Hepatocyte (in vitro differentiated cells): ENCODE results near the gene SAMD11. TPM values are rescaled to one million over a fixed set of nuclear protein-coding genes. Genes with fewer than 3 reads are reported as not detected.

Experiments used
- DNase-seq: peaks from one replicate; pipeline ENCODE4 v3.0.0-alpha.2; 2016; ENCODE audit warnings: low spot score
- H2AFZ ChIP-seq: fragments of 200-600 bp; sonication (generic); 2 replicates; pipeline ENCODE4 v1.6.0; 2016; ENCODE audit warnings: antibody characterized with exemption, mild to moderate bottlenecking
- H3K27ac ChIP-seq: fragments of 200-600 bp; sonication (generic); 2 replicates; pipeline ENCODE4 v1.5.1; 2016; ENCODE audit warnings: mild to moderate bottlenecking
- H3K27me3 ChIP-seq: fragments of 200-600 bp; sonication (generic); 2 replicates; pipeline ENCODE4 v1.6.1; 2016
- H3K36me3 ChIP-seq: fragments of 200-600 bp; sonication (generic); replicated peaks from 2 replicates; pipeline ENCODE4 v1.5.1; 2016; ENCODE audit warnings: low read depth; ENCODE audit not compliant: insufficient read depth
- H3K4me1 ChIP-seq: fragments of 200-600 bp; sonication (generic); 2 replicates; pipeline ENCODE4 v1.5.1; 2016; ENCODE audit warnings: mild to moderate bottlenecking, moderate library complexity; ENCODE audit not compliant: insufficient read depth
- H3K4me2 ChIP-seq: fragments of 200-600 bp; sonication (generic); 2 replicates; pipeline ENCODE4 v1.6.0; 2016
- H3K4me3 ChIP-seq: fragments of 200-600 bp; sonication (generic); 2 replicates; pipeline ENCODE4 v1.5.1; 2016; ENCODE audit warnings: mild to moderate bottlenecking
- H3K79me2 ChIP-seq: fragments of 200-600 bp; sonication (generic); 2 replicates; pipeline ENCODE4 v1.6.0; 2017; ENCODE audit warnings: mild to moderate bottlenecking
- H3K9me2 ChIP-seq: fragments of 200-600 bp; sonication (generic); replicated peaks from 2 replicates; pipeline ENCODE4 v1.6.0; 2017; ENCODE audit warnings: mild to moderate bottlenecking; ENCODE audit not compliant: insufficient read depth
- H3K9me3 ChIP-seq: fragments of 200-600 bp; sonication (generic); 2 replicates; pipeline ENCODE4 v1.5.1; 2016; ENCODE audit warnings: low read depth, mild to moderate bottlenecking
- H4K20me1 ChIP-seq: fragments of 200-600 bp; sonication (generic); 2 replicates; pipeline ENCODE4 v1.6.0; 2016; ENCODE audit warnings: mild to moderate bottlenecking; ENCODE audit not compliant: insufficient read depth, poor library complexity, severe bottlenecking
- CTCF ChIP-seq: fragments of 200-600 bp; sonication (generic); IDR thresholded peaks from 2 replicates; pipeline ENCODE4 v1.5.1; 2016; ENCODE audit warnings: antibody characterized with exemption, mild to moderate bottlenecking; ENCODE audit not compliant: poor library complexity
- EZH2 ChIP-seq: fragments of 200-600 bp; sonication (generic); IDR thresholded peaks from 2 replicates; pipeline ENCODE4 v1.6.1; 2016; ENCODE audit warnings: antibody characterized with exemption, mild to moderate bottlenecking, borderline replicate concordance
- EZH2phosphoT487 ChIP-seq: fragments of 200-600 bp; sonication (generic); IDR thresholded peaks from one replicate; pipeline ENCODE4 v1.6.1; 2018; ENCODE audit warnings: antibody characterized with exemption, mild to moderate bottlenecking, low read depth, moderate library complexity; ENCODE audit not compliant: unreplicated experiment, severe bottlenecking
- WGBS: methylation state at CpG from one replicate; pipeline ENCODE4 v1.1.6; 2016; ENCODE audit warnings: low lambda C conversion rate; ENCODE audit errors: missing lambda C conversion rate; 5-methylcytosine and 5-hydroxymethylcytosine counted together
- polyA plus RNA-seq: library from polyadenylated mRNA; unstranded; fragments of >200 nt; fragmentation: Nextera tagmentation; extraction: Ambion mirVana; gene quantifications from 2 replicates; pipeline ENCODE4 v1.2.1, GENCODE V29; 2016
- total RNA-seq: library from RNA; depleted of rRNA; stranded (reverse); fragments of >200 nt; gene quantifications from 2 replicates; pipeline ENCODE4 v1.2.3, GENCODE V29; 2014

The SAMD11 gene
- total and polyA plus RNA-seq, 2 experiments from 2014 or later, result 9.5 to 17.1 TPM

GRCh38 chr1:901108-901859 is 22.4 kb upstream of the SAMD11 start:
- no peaks in the 10 kb centered on the region for H3K79me2 ChIP-seq
- H3K4me2 ChIP-seq, result no peak overlapping the region
- 77% methylated on average over 18 of the region's 18 CpGs for whole genome bisulfite sequencing
- DNase-seq, result no peak
- H3K27ac ChIP-seq, result no peak overlapping the region
- H3K9me2 ChIP-seq, result no peaks in the 10 kb centered on the region
- H3K9me3 ChIP-seq, result no peaks in the 10 kb centered on the region
- H2AFZ ChIP-seq, result no peak overlapping the region
- no peak overlapping the region for H3K4me3 ChIP-seq
- no peaks in the 10 kb centered on the region for H3K36me3 ChIP-seq
- no peak for TF ChIP-seq CTCF
- TF ChIP-seq EZH2, result no peak
- TF ChIP-seq EZH2phosphoT487, result no peak
- H3K27me3 ChIP-seq, result no peaks in the 10 kb centered on the region
- H4K20me1 ChIP-seq, result no peaks in the 10 kb centered on the region
- H3K4me1 ChIP-seq, result peaks cover 11% of the 10 kb centered on the region

DNA sequence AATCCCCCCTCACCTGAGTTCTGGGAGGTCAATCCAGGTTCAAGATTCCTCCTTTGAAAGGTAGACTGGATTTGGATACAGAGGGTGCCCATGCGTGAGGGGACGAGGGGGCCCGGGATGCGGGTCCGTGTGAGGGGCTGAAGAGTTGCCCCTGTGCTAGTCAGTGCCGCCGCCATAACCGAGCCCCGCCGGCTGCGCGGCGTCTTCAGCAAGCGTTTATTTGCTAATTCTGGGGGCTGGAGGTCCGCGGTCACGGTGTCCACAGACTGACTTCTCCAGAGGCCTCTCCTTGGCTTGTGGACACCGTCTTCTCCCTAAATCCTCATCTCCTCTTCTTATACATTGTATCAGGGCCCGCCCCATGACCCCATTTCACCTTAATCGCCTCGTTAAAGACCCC is 20.9 kb upstream of the SAMD11 start:
- DNase-seq, result no peak
- H3K27ac ChIP-seq, result no peak overlapping the region
- WGBS, result 98% methylated on average over 19 of the region's 21 CpGs
- H3K79me2 ChIP-seq, result no peaks in the 10 kb centered on the region
- H4K20me1 ChIP-seq, result no peaks in the 10 kb centered on the region
- no peak for TF ChIP-seq EZH2
- TF ChIP-seq EZH2phosphoT487, result no peak
- no peak for TF ChIP-seq CTCF
- H3K9me3 ChIP-seq, result no peaks in the 10 kb centered on the region
- no peak overlapping the region for H3K4me2 ChIP-seq
- no peak overlapping the region for H3K4me3 ChIP-seq
- H2AFZ ChIP-seq, result no peak overlapping the region
- peaks cover 14% of the 10 kb centered on the region for H3K4me1 ChIP-seq
- H3K36me3 ChIP-seq, result no peaks in the 10 kb centered on the region
- H3K9me2 ChIP-seq, result no peaks in the 10 kb centered on the region
- no peaks in the 10 kb centered on the region for H3K27me3 ChIP-seq

GRCh38 chr1:903305-903704 is 20.4 kb upstream of the SAMD11 start:
- H4K20me1 ChIP-seq, result no peaks in the 10 kb centered on the region
- H3K4me1 ChIP-seq, result peaks cover 14% of the 10 kb centered on the region
- 89% methylated on average over 10 of the region's 10 CpGs for WGBS
- no peak overlapping the region for H3K4me3 ChIP-seq
- no peak overlapping the region for H3K27ac ChIP-seq
- H3K9me3 ChIP-seq, result no peaks in the 10 kb centered on the region
- no peak for DNase-seq
- H3K27me3 ChIP-seq, result no peaks in the 10 kb centered on the region
- no peak for TF ChIP-seq EZH2
- TF ChIP-seq EZH2phosphoT487, result no peak
- no peak for TF ChIP-seq CTCF
- H3K79me2 ChIP-seq, result no peaks in the 10 kb centered on the region
- no peaks in the 10 kb centered on the region for H3K36me3 ChIP-seq
- H3K4me2 ChIP-seq, result no peak overlapping the region
- H2AFZ ChIP-seq, result no peak overlapping the region
- no peaks in the 10 kb centered on the region for H3K9me2 ChIP-seq
